HG03280 (cell line): ENCODE results near the gene BMERB1.

Experiments
- ATAC-seq: cut with Tn5 transposase; IDR thresholded peaks from one replicate; pipeline ENCODE4 v1.9.1; 2021; ENCODE audit warnings: mild to moderate bottlenecking, moderate library complexity; ENCODE audit not compliant: unreplicated experiment

BMERB1 gene

DNA sequence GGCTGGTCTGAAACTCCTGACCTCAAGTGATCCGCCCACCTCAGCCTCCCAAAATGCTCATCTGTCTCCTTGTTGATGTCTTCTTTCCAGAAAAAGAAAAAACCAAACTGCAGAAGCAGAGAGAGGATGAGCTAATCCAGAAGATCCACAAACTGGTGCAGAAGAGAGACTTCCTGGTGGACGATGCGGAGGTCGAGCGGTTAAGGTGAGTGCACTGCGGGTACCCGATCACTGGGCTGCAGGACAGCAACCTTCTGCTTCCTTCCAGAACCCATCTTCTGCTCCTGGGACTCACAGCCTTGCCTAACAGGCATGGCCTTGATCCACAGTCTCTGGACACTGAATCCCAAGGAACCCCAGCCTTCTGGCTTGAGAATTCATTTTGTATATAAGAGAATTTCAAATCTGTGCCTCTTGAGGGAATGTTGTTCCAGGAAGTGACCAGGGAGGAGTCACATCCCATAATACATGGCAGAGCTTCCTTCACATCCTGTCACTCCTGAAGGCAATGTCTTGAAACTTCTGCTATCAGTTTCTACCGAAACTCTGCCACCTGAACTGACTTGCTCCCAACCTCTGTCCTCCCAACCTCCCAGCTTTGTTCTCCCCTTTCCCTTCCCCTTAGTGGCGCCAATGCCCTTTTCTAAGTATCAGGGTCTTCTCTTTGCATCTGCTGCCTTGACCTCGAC is 146.9 kb downstream of the BMERB1 start:
- no peak for ATAC-seq

DNA sequence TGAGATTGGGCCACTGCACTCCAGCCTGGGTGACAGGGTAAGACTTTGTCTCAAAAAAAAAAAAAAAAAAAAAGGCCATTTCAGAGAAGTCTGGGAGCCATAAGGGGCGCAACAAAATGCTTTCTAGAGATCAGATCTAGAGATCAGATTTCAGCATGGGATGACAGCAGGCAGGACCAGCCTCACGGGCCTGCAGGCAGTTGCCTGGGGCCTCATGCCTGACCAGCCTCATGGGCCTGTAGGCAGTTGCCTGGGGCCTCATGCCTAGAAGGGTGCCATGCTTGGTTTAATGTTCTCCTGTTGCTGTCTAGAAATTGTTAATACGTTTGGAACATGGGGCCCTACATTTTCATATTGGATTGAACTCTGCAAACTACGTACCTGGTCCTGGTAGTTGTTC is 149.1 kb downstream of the BMERB1 start:
- no peak for ATAC-seq

DNA sequence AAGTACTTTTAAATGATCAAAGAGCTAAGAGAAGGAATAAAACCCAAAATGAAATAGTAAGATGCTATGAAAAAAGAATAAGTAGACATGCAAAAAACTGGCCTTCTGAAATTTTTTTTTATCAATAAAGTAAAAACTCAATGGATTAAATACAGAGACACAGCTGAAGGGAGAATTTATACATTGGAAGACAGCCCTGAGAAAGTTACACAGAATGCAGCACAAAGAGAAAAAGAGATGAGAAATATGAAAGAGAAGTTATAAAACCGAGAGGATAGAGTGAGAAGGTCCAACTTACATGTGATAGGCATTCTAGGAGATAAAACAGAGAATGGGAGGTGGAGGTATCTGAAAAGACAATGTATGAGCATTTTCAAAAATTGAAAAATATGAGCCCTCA is 151.6 kb downstream of the BMERB1 start:
- no peak for ATAC-seq

DNA sequence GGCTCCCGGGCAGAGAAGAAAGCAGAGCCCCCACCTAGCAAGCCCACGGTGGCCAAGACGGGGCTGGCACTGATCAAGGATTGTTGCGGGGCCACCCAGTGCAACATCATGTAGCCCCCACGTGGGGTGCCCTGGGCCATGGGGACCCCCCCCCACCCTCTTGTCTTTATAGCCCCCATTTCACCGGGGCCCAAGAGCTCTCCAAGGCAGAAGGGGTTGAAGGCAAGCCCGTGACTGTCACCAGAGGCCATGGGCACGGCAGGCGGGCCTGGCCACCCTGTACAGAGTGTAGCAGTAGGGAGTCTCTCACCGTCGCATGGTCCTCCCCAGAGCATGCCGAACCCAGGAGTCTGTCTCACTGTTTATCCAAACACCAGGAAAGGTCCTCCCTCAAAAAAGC is 152.3 kb downstream of the BMERB1 start:
- no peak for ATAC-seq

DNA sequence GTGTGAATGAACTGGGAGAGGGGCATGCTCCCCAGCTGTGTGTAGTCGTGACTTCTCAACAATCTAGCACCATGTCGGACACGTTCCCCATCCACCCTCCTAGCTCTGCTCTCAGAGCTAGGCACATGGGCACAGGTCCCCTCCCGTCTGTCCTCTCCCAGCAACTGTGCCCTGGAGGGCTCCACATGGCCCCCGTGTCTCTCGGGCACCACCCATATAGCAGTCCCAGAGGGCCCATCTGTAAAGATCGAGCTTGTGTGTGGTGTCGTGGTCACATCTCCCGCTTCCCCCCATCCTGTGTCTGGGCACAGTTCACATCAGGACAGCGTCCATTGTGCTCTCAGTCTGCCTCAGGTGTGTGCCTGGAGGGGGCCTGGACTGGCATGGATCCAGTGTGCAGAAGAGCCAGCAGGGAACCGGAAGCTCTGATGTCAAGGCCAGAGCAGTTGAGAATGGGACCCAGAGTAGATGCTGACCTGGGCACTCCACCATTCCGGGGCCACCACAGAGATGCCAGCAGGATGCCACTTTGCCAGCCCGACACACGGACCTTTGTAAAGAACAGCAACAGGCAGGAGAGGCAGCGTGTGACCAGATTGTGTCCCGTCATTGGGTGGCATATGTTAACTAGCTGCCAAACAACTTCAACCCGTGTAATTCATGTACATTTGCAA is 152.9 kb downstream of the BMERB1 start:
- ATAC-seq = no peak

DNA sequence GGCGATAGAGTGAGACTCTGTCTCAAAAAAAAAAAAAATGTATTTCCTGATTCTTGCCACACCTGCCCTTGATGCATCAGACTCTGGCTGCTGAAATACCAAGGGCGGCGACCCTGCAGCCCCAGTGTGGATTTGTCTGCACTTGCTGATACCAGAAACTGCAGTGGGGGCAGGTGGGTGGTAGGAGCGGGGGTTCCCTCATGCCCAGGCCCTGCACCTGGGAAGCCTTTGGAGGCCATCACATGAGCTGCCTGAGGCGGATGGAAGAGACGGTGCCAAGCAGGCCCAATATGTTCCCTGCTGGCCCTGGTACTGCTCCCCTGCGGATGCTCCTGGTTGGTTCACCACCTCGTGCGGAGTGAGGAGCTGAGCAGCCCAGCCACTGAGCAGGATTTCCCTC is 157.9 kb downstream of the BMERB1 start:
- no peak for ATAC-seq

DNA sequence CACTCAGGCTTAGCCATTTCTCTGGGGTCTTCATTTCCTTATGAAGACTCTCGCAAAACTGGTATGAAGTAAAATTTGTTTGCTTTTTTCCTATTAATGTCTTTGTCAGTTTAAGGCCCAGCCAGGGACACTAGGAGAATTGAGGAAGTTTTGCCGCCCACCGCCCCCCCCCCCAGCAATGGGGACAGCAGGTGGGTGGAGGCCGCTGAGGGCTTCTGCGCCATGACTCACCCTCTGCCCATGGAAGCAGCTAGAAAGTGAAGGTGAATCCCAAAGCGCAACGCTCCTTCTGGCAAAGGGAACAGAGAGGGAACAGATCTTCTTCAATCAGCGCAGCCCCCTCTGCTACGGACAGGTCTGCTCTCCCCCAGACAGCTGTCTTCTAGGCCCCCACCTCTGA is 158.8 kb downstream of the BMERB1 start:
- ATAC-seq = no peak

DNA sequence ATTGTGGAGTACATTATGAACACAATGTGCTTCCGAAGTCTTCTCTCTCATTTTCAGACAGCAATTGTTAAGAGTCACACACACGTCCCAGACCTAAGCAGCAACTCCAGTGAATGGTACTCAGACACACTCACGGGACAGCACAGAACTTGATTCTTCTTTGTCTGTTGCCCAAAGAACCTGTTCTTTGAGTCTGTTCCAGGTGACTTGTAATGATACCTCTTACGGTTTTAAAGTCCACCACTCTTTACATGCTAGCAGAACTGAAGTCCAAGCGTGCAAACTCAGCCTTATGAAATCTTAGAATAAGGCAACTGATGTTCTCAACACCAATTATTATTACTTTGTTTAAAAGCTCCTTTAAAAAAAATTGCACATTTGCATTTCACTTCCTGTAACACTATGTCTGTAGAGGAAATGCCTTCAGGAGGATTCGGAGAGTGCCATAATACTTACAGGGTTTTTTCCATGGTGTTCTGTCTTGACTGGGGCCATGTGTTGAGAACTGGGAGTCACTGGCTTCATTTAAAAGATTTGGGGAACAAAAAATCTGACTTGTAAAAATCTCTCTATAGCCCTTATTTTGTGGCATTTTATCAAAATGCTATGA is 160.4 kb downstream of the BMERB1 start:
- ATAC-seq = no peak

DNA sequence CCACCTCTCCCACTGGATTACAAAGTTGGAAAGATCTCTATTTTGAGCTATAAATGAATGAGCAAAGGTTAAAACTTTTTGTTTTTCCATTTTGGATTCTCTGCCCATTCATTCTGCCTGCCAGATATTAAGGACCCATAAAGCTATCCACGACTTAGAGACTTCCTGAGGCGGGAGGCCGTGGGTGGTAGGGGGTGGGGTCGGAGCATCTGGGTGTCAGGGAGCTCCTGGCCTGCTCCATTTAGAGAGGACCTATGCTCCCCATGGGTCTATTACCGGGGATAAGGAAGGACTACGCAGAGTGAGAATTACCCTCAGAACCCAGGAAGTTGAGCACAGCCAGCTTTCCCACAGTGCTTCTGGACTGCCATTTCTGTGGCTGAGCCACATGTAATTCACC is 162.7 kb downstream of the BMERB1 start:
- ATAC-seq = no peak

DNA sequence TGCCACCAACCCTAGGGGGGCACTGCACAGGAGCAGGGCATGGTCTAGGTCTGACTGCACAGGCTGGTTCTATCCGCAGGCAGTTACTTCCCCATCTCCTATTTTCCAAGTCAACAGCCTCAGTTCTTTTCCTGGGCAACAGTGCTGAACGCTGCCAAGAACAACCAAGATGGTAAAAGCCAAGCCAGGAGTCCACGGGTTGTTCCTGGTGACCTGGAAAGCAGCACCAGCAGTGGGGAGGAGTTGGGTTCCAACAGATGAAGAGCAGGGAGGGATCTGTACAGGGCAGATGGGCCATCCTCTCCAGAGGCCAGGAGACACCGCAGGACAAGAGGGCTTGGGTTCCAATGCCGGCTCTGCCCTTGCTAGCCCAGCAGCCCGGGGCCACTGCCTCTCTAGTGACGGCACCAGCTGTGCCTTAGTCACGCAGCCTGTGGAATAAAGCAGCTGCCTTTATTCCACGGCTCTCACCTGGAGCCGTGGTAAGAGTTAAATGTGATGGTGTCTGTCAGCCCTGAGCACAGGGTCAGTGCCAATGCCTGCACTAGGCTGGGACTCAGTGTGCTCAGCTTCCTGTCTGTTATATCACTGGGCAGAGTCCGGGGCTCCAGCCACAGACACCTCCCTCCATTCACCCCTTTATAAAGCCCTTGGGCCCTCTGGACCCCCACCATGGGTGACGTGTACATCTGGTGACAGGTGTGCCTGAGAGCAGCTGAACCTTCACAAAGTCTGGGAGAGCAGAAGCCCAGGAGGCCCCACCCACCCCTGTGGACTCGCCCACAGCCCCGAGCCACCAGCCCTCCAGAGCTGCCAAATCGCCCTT is 163.6 kb downstream of the BMERB1 start:
- no peak for ATAC-seq

DNA sequence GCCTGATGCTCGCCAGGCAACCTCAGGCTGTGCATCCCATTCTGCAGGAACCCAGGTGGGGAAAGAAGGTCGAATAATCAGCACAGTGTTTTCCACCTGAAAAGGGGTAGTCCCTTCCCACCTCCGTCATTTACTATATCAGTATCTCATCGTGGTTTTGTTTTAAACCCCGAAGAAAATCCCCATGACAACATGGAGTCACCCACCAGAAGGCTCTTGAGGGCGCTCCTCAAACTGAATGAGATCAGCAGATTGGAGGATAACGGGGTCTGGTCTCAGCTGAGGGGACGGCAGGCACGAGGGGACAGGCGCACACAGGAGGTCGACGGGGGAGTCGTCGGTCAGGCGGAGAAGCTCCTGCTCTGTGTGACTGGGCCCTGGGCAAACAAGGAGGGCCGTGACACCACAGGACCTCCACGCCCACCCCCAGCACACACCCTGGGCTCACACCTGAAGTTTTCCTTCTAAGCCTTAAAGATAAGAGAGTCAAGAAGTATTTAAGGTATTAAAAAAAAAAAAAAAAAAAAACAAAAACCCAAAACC is 164.3 kb downstream of the BMERB1 start:
- no peak for ATAC-seq

DNA sequence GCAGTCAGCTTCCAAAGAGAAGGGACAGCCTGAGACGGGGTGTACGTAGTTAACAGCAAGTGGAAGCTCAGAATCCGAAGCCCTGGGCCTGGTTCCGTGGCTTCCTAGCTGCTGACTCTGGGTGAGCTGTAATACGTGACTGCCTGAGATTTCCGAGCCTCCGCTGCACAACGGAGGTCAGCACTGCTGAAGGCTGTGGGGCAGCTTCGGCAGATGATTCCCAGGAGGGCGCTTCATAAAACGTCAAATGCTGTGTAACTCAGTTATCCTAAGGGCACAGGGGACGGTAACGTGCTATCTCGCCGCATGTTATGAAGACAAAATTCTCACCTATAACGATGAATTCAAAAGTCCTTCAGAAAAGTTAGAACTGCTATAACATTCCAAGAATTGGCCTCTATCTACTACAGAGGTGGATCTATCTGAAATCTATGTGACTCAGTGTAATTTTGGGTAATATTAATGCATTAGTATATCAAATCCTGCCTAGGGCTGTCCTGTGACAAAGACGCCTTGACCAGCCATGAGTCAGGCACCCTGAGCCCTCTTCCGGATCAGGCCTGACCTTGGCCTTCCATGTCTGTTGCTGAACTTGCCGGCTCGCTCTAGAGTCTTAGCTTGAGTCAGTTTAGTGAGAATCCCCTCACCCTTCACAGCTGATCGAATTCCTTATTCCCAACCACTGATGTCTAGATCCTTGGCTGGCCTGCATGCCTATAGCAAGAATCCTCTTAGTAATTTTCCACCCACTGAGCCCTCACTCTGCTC is 165.1 kb downstream of the BMERB1 start:
- no peak for ATAC-seq

DNA sequence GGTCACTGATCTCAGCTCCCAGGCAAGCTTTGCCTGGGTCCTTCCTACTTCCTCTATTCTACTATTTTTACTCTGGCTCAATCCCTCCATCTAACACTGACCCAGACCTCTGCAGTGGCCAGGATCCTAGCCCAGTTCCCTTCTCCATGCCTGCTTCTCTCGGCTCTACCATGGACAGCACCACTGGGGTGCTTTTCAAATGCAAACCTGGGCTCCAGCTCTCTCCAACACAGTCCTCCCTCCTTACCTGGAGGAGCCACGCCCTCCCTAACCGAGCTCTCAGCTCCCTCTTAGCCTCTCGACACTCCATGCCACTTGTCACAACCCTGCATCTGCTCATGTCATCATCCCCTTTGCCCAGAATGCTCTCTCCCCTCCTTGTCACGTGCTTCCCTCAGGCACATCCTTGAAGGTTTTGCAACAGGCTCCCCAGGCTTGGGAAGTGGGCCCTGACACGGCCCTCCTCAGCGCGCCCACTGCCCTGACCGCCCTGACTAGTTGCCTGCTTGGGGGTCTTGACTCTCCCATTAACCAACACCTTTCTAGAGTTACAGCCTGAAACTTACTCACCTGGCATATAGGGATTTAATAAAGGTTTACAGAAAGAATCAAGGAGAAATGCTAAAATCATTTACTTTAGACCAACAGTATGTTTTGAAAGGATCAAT is 167.0 kb downstream of the BMERB1 start:
- no peak for ATAC-seq

DNA sequence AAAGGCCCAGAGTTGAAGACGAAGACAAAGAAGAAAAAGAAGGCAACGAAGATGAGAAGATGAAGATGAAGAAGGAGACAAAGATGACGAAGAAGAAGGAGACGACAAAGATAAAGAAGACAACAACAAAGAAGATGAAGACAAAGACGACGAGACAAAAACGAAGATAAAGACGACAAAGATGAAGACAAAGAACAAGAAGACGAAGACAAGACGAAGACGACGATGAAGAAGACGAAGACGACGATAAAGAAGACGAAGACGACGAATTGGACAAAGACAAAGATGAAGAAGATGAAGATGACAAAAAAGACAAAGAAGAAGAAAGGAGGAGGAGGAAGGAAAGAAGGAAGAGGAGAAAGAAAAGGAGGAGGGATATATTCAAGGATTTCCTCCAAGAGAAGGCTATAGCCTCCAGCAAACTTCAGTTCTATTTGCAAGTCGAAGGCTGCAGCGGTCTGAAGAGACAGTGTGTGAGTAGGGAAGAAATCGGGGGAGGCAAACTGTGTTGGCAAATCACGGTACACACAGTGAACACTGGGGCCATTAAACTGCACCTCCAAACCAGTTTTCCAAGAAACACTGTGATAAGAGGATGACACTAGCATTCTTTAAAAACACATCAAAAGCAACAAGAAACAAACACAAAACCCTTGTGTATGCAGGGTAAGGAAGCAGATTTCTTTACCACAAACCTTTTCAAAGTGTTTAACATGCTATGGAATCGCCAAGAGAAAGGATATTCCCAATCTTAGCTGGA is 168.1 kb downstream of the BMERB1 start:
- no peak for ATAC-seq

DNA sequence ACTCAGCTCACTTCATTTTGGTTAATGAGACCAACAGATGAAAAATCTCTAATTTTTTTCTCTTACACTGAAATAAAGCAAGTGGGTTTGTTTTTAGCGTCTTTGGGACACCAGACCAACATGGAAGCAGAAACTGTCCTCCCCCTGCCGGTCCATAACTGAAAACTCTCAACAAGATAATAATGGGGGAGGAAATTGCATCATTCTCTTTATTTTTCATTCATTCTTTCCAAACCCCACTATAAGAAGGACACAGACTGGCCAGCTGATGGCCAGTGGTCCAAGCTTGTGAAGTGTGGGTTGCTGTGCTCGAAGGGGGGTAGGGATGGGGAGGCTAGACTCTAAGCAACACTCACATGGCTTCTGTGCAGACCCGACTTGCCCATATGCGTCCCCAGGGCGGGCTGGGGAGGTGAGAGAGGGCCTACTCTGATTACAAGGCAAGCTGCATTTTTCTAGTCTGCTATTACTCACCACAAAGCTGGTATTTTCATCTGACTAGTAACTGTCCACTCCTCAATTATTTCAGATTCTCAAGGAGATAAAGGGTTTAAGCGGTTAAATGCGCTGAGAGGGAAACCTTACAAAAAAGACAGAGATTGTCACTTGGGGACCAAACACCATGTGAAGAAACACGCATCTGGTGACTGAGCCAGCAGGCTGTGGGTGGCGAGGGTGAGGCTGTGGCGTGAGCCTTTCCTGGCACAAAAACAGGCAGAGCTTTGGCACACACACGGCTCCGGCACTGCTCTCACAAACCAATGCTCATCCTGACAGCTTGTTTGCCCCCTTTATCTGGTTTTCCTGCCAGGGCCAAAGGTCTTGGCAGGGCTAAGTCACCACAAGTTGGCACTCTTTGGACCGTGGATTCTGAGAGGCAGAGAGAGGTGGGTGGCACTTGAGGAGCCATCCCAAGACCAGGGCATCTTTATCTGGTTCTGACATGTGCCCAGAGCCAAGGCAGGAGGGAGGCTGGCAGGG is 170.4 kb downstream of the BMERB1 start:
- no peak for ATAC-seq

DNA sequence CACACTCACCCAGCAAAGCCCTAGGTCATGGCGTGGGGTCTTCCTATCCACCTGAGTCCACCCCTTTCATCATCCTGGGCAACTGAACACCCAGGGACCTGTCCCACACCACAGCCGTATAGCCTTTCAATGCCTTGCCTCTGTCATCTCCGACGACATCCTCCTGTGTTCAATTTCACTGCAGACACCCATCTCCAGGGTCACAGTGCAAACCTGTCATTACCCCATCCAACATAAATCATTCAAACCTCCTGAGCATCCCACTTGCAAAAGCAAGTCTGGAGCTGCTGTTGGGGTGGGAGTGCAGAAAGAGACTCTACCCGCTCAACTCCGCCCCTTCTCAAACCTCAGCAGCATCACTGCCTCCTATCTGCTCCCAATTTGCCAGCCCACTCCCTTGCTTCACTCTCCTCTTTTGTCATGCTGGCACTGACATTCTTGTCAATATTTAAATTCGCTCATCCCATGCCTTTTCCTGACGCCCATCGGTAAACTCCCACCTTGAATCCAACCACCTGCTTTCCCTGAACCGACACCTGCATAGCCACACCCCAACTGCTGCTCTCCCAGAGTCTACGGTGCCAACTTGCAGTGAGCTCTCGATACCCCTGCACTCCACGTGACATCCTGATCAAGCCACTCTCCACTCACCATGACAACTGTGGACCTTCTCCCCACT is 171.6 kb downstream of the BMERB1 start:
- no peak for ATAC-seq

DNA sequence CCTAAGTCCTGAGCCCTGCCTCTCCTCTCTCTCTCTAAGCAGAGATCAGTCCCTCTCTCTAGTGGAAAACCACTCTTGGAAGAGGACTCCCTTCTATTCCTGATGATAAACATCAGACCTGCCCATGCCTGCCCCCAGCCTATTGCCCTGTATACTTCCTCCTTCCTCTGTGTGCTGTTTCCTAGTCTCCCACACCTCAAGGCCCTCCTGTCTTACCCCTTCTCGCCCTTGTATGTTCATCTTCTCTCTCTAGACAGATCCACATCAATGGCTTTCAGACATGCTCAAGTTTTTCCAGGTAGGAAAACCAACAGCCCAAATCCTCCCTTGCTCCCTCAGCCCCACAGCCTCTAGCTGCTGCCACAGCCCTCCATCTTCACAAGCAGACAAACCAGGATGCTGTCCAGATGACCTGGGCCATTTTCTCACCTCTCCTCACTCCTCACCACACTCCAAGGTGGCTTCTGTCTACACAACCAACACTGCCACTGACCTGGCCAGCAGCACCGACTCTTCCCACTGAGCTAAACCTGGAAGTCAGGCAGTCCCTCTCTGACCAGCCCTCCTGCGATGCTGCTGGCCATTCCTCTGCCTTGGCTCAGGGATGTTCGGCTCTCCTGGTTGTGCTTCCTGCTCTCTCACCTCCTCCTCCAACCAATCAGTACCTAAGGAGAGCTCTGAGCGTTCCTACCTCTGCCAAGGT is 172.3 kb downstream of the BMERB1 start:
- no peak for ATAC-seq
